ENCODE measurements around the gene PRRX2. TPM values are rescaled to one million over a fixed set of nuclear protein-coding genes. Genes with fewer than 3 reads are reported as not detected.

PRRX2 gene
- total RNA-seq, 1 donor from 2014 or later, result 1.1 TPM

DNA sequence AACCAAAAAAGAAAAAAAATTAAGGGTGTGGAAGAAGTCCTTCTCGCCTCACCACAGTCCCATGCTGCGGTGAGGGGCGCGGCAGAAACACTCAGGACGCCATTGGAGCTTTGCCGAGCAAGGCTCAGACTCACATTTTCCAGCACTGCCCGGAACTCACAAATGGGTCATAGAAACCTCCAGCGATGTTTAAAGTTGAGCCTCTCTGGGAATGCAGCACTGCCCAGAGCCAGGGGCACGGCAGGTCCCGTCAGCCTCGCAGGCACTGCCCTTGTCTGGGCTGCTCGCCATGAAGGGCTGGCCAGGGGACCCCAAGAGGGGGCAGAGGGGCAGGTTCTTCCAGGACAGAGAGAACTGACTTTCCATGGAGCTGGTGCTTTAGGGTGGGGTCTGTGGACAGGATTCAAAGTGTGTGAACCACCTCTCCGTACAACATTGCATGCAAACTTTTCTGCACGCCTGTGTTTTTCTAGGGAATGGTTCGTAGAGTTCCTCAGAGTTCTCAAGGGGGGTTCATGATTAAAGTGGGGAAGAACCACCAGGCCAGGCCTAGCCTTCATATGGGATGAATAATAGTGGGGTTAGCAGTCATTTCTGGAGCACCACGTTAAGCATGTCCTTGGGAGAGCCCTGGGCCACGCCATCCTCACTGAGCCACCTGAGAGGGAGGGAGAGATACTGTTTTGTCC, 38.4 kb downstream of the PRRX2 start:
- TF ChIP-seq, protein P1, sequence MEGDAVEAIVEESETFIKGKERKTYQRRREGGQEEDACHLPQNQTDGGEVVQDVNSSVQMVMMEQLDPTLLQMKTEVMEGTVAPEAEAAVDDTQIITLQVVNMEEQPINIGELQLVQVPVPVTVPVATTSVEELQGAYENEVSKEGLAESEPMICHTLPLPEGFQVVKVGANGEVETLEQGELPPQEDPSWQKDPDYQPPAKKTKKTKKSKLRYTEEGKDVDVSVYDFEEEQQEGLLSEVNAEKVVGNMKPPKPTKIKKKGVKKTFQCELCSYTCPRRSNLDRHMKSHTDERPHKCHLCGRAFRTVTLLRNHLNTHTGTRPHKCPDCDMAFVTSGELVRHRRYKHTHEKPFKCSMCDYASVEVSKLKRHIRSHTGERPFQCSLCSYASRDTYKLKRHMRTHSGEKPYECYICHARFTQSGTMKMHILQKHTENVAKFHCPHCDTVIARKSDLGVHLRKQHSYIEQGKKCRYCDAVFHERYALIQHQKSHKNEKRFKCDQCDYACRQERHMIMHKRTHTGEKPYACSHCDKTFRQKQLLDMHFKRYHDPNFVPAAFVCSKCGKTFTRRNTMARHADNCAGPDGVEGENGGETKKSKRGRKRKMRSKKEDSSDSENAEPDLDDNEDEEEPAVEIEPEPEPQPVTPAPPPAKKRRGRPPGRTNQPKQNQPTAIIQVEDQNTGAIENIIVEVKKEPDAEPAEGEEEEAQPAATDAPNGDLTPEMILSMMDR (IDR thresholded peaks at IDR 0.05), result no peak
- no peaks in the 10 kb centered on the region for H3K9me3 ChIP-seq
- no peaks in the 10 kb centered on the region for H3K36me3 ChIP-seq
- no peak overlapping the region for H3K4me3 ChIP-seq
- H3K27me3 ChIP-seq, result peaks cover 3% of the 10 kb centered on the region
- H3K4me1 ChIP-seq, result peaks cover 8% of the 10 kb centered on the region
- H3K27ac ChIP-seq, result no peak overlapping the region
- intact Hi-C loops (cut with DNase I), result no loop called here
- DNase-seq (no peak), ATAC-seq (peak; percentile 31)

DNA sequence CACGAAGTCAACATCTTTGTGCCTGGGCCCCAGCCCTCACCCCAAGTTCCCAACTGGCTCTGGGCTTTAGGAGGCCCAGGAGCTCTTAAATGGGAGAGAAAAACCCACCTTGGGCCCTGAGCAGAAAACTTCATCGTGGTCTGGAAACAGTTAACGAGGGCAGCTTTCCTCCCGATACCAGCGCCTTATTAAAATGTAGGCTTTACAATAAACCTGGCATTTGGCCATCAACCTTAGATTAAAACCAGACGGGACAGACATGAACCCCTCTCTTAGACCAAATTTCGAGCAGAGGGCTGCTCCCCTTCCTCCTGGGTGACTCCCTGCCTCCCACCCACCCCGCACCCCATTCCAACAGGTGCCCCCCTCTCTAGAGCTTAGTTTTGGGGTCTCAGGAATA, 39.4 kb downstream of the PRRX2 start:
- Histone ChIP-seq H3K9me3 (no peaks in the 10 kb centered on the region), H3K36me3 (no peaks in the 10 kb centered on the region), H3K27ac (no peak overlapping the region), H3K4me1 (peaks cover 8% of the 10 kb centered on the region), H3K27me3 (no peaks in the 10 kb centered on the region), H3K4me3 (no peak overlapping the region)
- intact Hi-C loops (cut with DNase I), result no loop called here
- TF ChIP-seq, protein P1 (IDR thresholded peaks at IDR 0.05), result no peak
- ATAC-seq, result no peak
- no peak for DNase-seq

DNA sequence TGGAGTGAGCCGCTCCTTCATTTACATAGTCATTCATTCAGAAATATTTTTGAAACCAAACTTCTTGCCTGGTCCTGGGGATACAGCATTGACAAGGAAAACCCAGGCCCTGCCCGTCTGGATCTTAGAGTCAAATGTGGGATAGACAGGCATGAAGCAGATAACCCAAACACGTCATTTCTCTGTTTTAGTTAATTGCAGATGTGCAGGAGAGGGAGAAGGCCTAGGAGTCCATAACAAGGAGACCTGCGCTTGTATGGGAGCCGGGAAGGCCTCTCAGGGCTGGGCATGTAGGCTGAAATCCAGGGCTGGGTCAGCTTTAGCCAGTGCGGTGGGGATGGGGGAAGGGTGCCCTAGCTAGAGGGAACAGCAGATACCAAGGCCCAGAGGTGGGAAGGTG, 43.3 kb downstream of the PRRX2 start:
- TF ChIP-seq, protein P1 (IDR thresholded peaks at IDR 0.05), result no peak

DNA sequence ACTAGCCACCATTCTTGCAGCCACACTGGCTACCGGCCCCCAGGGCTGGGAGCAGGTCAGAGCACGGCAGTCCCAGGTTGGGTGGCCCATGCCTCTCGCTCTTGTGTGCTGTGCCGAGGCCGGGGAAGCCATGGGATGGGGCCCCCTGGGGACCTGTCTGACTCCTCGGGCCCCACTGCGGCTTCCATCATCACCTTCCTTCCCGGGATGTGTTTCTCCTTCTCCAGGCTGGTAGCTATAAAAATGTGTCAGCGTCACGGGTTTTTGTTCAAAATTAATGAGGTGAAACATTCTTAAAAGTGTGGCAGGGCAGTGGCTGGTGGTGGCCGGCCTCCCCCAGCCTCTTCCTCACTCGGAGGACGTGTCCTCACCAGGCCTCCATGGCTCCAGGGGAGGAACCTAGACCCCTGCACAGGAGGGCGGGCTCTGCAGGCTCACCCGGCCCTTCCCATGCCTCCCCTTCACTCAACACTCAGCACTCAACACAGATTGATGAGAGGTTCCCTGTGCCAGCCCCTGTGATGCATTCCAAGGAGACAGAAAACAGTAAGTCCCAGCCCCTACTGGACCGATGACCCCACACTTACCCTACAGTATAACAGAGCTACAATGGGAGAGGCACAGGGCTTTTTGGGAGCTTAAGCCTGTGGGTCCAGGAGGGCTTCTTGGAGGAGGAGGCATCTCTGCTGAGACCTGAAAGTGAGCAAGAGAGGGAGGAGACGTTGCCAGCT, 44.2 kb downstream of the PRRX2 start:
- Histone ChIP-seq H3K27me3 (peaks cover 4% of the 10 kb centered on the region), H3K4me3 (no peak overlapping the region), H3K4me1 (peaks cover 14% of the 10 kb centered on the region), H3K27ac (no peak overlapping the region), H3K9me3 (no peaks in the 10 kb centered on the region), H3K36me3 (no peaks in the 10 kb centered on the region)
- ATAC-seq (peak; percentile 5), DNase-seq (no peak)
- TF ChIP-seq, protein P1 (IDR thresholded peaks at IDR 0.05), result no peak
- intact Hi-C loops (cut with DNase I), result no loop called here

More for the DNA sequence above, 43.3 kb downstream of the PRRX2 start:
- Histone ChIP-seq H3K27ac (no peak overlapping the region), H3K9me3 (no peaks in the 10 kb centered on the region), H3K27me3 (peaks cover 4% of the 10 kb centered on the region), H3K4me3 (no peak overlapping the region), H3K36me3 (no peaks in the 10 kb centered on the region), H3K4me1 (peaks cover 14% of the 10 kb centered on the region)
- ATAC-seq (no peak), DNase-seq (no peak)
- intact Hi-C loops (cut with DNase I), result no loop called here

DNA sequence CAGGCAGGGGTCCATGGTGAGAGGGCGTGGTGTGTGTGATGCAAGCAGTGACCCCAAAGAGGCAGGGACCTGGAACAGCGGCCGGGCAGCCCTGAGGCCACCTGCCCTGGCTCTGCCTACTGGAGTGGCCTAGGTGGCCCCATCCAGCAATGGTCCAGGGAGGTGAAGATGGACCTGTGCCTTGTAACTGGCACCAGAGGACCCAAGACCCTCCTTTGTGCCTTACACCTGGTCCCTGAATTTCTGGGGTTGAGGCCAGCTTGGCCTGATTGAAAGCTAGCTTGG, 44.7 kb downstream of the PRRX2 start:
- no peak for DNase-seq
- H3K27me3 ChIP-seq, result peaks cover 4% of the 10 kb centered on the region
- TF ChIP-seq, protein P1 (IDR thresholded peaks at IDR 0.05), result no peak
- no peaks in the 10 kb centered on the region for H3K36me3 ChIP-seq
- no peak overlapping the region for H3K27ac ChIP-seq
- H3K4me1 ChIP-seq, result peaks cover 14% of the 10 kb centered on the region
- intact Hi-C loops (cut with DNase I), result no loop called here
- H3K9me3 ChIP-seq, result no peaks in the 10 kb centered on the region
- no peak overlapping the region for H3K4me3 ChIP-seq
- ATAC-seq, result no peak
